Measurements from ENCODE around the gene SSX2IP. TPM values are rescaled to one million over a fixed set of nuclear protein-coding genes. Genes with fewer than 3 reads are reported as not detected.
"Not testable (repeated sequence)": the region's sequence is repeated elsewhere in the genome, so short reads cannot be mapped to it uniquely, and the experiment has no call there.

The SSX2IP gene
- total RNA-seq, 2 experiments from 2014 or later = 10.0 to 12.7 TPM

DNA sequence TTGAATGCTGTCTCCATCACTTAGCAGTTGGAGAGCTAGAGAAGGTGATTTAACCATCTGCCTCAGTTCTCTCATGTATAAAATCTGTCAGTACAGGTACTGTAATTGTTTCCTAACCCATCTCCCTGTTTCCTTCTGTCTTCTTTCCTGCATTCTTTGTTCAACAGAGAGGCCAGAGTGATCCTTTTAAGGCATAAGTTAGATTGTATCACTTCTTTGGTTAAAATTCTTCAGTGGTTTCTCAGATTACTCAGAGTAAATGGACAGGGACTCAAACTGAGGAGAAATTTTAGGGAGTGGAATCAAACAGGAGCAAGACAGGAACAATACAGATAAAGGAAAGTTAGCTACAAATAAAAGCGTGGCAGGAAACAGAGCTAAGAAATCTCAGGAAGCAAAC, 45.2 kb upstream of the SSX2IP start:
- Mint-ChIP-seq H3K27ac (no peak overlapping the region), H3K4me1 (ENCODE audit: low read depth) (no peaks in the 10 kb centered on the region), H3K27me3 (peaks cover 10% of the 10 kb centered on the region), H3K9me3 (no peaks in the 10 kb centered on the region), H3K36me3 (ENCODE audit: low read depth) (no peaks in the 10 kb centered on the region), H3K4me3 (no peak overlapping the region)
- DNase-seq (no peak), ATAC-seq (no peak)
- ChIA-PET POLR2A (no interaction called here), CTCF (interaction anchor here (1.1 to 4.2 kb wide), 4 partner anchors 10 to 183 kb away, joined by 3 to 24 read pairs (median 10); no protein-coding TSS in a partner anchor)
- intact Hi-C loops (cut with micrococcal nuclease) = no loop called here
- TF ChIP-seq, protein P1, sequence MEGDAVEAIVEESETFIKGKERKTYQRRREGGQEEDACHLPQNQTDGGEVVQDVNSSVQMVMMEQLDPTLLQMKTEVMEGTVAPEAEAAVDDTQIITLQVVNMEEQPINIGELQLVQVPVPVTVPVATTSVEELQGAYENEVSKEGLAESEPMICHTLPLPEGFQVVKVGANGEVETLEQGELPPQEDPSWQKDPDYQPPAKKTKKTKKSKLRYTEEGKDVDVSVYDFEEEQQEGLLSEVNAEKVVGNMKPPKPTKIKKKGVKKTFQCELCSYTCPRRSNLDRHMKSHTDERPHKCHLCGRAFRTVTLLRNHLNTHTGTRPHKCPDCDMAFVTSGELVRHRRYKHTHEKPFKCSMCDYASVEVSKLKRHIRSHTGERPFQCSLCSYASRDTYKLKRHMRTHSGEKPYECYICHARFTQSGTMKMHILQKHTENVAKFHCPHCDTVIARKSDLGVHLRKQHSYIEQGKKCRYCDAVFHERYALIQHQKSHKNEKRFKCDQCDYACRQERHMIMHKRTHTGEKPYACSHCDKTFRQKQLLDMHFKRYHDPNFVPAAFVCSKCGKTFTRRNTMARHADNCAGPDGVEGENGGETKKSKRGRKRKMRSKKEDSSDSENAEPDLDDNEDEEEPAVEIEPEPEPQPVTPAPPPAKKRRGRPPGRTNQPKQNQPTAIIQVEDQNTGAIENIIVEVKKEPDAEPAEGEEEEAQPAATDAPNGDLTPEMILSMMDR (IDR thresholded peaks at IDR 0.05) = no peak

DNA sequence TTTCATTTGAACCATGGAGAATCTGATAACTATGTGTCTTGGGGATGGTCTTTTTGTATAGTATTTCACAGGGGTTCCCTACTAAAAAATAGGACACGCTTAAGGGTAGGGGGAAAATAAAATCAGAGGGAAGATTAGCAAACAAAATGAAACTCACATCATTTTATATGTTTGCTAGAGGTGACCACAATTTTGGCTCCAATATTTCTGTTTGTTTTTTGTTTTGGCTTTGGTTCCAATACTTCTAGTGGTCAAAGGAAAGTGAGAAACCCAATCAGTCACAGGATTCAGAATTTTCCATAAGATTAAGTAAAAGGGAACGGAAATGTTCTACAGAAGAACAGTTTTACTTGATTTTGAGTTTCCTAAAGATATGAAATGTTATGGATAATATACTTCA, 42.3 kb upstream of the SSX2IP start:
- H3K4me1 Mint-ChIP-seq (ENCODE audit: low read depth) = no peaks in the 10 kb centered on the region
- H3K9me3 Mint-ChIP-seq = no peaks in the 10 kb centered on the region
- H3K36me3 Mint-ChIP-seq (ENCODE audit: low read depth) = no peaks in the 10 kb centered on the region
- ATAC-seq = no peak
- H3K27ac Mint-ChIP-seq = no peak overlapping the region
- DNase-seq = no peak
- intact Hi-C loops (cut with micrococcal nuclease) = no loop called here
- peaks cover 10% of the 10 kb centered on the region for H3K27me3 Mint-ChIP-seq
- TF ChIP-seq, protein P1 (IDR thresholded peaks at IDR 0.05) = no peak
- POLR2A ChIA-PET = no interaction called here
- H3K4me3 Mint-ChIP-seq = no peak overlapping the region
- CTCF ChIA-PET = interaction anchor here (1.0 kb wide), 1 partner anchor 40 kb away, joined by 3 read pairs; no protein-coding TSS in a partner anchor

GRCh38 chr1:84731519-84731918, 41.3 kb upstream of the SSX2IP start:
- H3K36me3 Mint-ChIP-seq (ENCODE audit: low read depth) = no peaks in the 10 kb centered on the region
- ChIA-PET CTCF (interaction anchor here (1.0 kb wide), 1 partner anchor 41 kb away, joined by 3 read pairs; no protein-coding TSS in a partner anchor), POLR2A (no interaction called here)
- H3K27me3 Mint-ChIP-seq = peaks cover 10% of the 10 kb centered on the region
- no peak overlapping the region for H3K27ac Mint-ChIP-seq
- H3K9me3 Mint-ChIP-seq = no peaks in the 10 kb centered on the region
- no peaks in the 10 kb centered on the region for H3K4me1 Mint-ChIP-seq (ENCODE audit: low read depth)
- ATAC-seq (no peak), DNase-seq (no peak)
- no peak overlapping the region for H3K4me3 Mint-ChIP-seq
- TF ChIP-seq, protein P1 (IDR thresholded peaks at IDR 0.05) = no peak
- intact Hi-C loops (cut with micrococcal nuclease) = no loop called here

- H3K4me1 Mint-ChIP-seq (ENCODE audit: low read depth); ATAC-seq; POLR2A ChIA-PET; H3K27me3 Mint-ChIP-seq; H3K4me3 Mint-ChIP-seq; H3K9me3 Mint-ChIP-seq; H3K27ac Mint-ChIP-seq; H3K36me3 Mint-ChIP-seq (ENCODE audit: low read depth); intact Hi-C loops (cut with micrococcal nuclease); DNase-seq: not testable (repeated sequence)
- CTCF ChIA-PET = interaction anchor here (1.3 kb wide), 1 partner anchor 12 kb away, joined by 3 read pairs; no protein-coding TSS in a partner anchor
Measured at GRCh38 chr1:84727711-84728110, 37.5 kb upstream of the SSX2IP start.

DNA sequence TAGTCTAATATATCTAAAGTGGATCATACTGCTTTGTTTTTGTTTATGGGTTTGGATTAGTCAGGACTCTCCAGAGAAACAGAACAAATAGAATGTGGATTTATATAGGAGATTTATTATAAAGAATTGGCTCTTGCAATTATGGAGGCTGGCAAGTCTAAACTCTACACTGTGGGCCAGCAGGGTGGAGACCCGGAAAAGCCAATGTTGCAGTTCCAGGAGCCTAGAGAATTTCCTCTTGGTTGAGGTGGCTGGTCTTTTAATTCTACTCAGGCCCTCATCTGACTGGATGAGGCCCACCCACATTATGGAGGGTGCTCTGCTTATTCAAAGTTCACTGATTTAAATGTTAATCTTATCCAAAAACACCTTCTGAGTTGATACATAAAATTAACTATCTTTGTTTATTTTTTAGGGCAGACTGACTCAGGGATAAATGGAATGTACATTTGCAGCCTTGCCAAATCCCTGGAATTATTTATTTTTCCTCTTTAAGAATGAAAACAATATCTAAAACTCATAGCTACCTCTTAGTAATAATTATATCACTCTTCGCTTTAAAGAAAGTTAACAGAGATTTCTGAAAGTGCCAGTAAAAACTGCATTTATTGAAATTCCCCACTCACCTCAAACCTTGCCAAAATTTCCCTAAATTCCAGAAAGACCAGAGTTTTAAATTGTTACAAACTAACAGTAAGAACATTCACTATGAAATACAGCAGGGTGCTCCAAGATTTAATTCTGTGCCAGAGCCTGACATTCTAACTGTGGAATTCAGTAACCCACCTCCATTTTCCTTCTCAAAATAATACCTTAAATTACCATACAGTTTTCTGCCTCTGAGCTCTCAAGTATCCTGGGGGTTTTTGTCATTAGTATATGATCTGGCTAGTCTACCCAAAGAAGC, 36.6 kb upstream of the SSX2IP start:
- Mint-ChIP-seq H3K9me3 (no peaks in the 10 kb centered on the region), H3K27me3 (peaks cover 4% of the 10 kb centered on the region), H3K36me3 (ENCODE audit: low read depth) (no peaks in the 10 kb centered on the region), H3K4me1 (ENCODE audit: low read depth) (peaks cover 4% of the 10 kb centered on the region), H3K27ac (no peak overlapping the region), H3K4me3 (no peak overlapping the region)
- ATAC-seq (no peak), DNase-seq (no peak)
- ChIA-PET POLR2A (no interaction called here), CTCF (interaction anchor here (1.3 to 2.9 kb wide), 3 partner anchors 11 to 14 kb away, joined by 3 to 9 read pairs (median 4); no protein-coding TSS in a partner anchor)
- TF ChIP-seq, protein P1 (IDR thresholded peaks at IDR 0.05) = no peak
- intact Hi-C loops (cut with micrococcal nuclease) = no loop called here

All from activated CD8-positive, alpha-beta T cell treated with anti-CD3 and anti-CD28 coated beads for 36 hours (primary cell).